ENCODE results near the gene KCNK16. TPM values are rescaled to one million over a fixed set of nuclear protein-coding genes. Genes with fewer than 3 reads are reported as not detected.

The KCNK16 gene
- not detected for total RNA-seq

DNA sequence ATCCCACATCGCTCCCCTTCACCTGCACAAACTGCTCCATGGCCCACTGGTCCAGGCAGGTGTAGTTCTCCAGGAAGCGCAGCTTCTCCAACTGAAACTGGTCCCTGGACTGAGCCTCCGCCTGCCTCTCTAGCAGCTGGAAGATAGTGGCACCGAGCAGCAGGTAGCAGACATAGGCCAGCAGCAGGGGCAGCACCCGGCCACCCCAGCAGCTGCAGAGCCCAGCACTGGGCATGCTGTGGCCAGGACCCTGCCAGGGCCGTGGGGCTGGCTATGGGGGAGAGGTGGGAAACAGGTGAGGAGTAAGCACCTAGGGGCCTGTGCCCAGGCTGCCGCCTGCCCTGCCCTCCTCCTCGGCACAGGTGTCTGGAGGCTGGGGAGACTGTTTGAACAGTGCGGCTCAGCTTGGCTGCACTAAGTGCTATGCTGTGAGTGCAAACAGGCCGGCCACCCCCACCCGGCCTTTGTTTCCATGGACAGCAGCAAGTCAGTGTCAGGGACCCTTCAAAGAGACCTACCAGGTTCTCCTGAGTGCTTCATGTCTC is at the start of gene KCNK16:
Gene KCNK16 (minus strand): TSS at position 397 of the 545 bp plus-strand sequence. CDS start 162 bp downstream, at position 235.
- DNase-seq (ENCODE audit: low spot score) (no peak), ATAC-seq (peak in 1 of 2 donors; percentile 45)
- peaks cover 0 to 3% of the 10 kb centered on the region in 2 donors for H3K4me1 Mint-ChIP-seq (ENCODE audit: low read depth in 2 of 2)
- no peaks in the 10 kb centered on the region for H3K9me3 Mint-ChIP-seq
- H3K36me3 Mint-ChIP-seq, result no peaks in the 10 kb centered on the region
- no peak within 1 kb of the TSS for H3K4me3 Mint-ChIP-seq
- no peak within 1 kb of the TSS for H3K27ac Mint-ChIP-seq
- peaks cover 6 to 7% of the 10 kb centered on the region in 2 donors for H3K27me3 Mint-ChIP-seq

- no peaks in the 10 kb centered on the region for H3K4me1 Mint-ChIP-seq (ENCODE audit: low read depth in 2 of 2)
- H3K27ac Mint-ChIP-seq, result no peak overlapping the region
- DNase-seq (ENCODE audit: low spot score) (no peak), ATAC-seq (no peak)
- H3K9me3 Mint-ChIP-seq, result no peaks in the 10 kb centered on the region
- H3K4me3 Mint-ChIP-seq, result no peak overlapping the region
- H3K27me3 Mint-ChIP-seq, result peaks cover 14 to 40% of the 10 kb centered on the region in 2 donors
- no peaks in the 10 kb centered on the region for H3K36me3 Mint-ChIP-seq
Observed at GRCh38 chr6:39370390-39370789, 47.9 kb upstream of the KCNK16 start.

DNA sequence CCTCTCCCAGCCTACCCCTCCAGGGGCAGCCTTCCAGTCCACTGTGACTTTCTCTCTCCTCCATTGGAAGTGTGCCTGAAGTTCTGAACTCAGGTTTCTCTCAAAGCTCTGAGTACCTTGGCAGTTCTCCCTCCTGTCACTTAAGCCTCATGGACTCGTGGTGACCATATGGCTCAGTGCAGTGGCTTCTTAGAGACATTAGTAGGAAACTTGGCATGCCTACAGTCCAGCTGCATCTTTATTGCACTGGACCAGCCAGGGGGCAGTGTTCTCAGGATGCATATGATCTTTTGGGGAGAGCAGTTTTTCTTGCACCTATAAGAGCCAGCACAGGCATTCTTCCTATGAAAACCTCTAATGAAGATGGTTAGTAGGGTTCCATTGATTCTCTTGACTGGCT is 47.5 kb upstream of the KCNK16 start:
- H3K27ac Mint-ChIP-seq, result no peak overlapping the region
- DNase-seq (ENCODE audit: low spot score), result no peak
- H3K4me1 Mint-ChIP-seq (ENCODE audit: low read depth in 2 of 2), result no peaks in the 10 kb centered on the region
- H3K4me3 Mint-ChIP-seq, result no peak overlapping the region
- no peak for ATAC-seq
- H3K27me3 Mint-ChIP-seq, result peaks cover 13 to 36% of the 10 kb centered on the region in 2 donors
- no peaks in the 10 kb centered on the region for H3K36me3 Mint-ChIP-seq
- no peaks in the 10 kb centered on the region for H3K9me3 Mint-ChIP-seq

DNA sequence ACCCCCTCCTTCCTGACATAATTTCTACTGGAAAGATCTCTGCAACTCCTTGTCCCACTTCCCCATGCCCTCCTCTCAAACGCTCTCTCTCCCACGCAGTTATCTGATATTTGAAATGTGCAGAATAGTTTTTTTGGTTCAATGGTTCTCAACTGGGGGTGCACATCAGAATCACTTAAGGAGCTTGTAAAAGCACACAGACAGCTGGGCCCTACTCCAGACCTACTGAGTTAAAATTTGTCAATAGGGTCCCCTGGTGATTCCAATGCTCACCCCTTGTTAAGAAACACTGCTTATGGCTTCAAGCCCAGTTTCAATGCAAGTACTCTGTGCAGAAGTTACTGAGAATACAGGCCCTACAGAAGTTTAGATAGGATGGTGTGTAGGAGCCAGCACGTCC is 45.2 kb upstream of the KCNK16 start:
- peaks cover 14% of the 10 kb centered on the region in 2 donors for H3K27me3 Mint-ChIP-seq
- no peak overlapping the region for H3K27ac Mint-ChIP-seq
- H3K4me1 Mint-ChIP-seq (ENCODE audit: low read depth in 2 of 2), result no peaks in the 10 kb centered on the region
- no peak overlapping the region for H3K4me3 Mint-ChIP-seq
- ATAC-seq (no peak), DNase-seq (ENCODE audit: low spot score) (no peak)
- no peaks in the 10 kb centered on the region for H3K36me3 Mint-ChIP-seq
- H3K9me3 Mint-ChIP-seq, result no peaks in the 10 kb centered on the region

DNA sequence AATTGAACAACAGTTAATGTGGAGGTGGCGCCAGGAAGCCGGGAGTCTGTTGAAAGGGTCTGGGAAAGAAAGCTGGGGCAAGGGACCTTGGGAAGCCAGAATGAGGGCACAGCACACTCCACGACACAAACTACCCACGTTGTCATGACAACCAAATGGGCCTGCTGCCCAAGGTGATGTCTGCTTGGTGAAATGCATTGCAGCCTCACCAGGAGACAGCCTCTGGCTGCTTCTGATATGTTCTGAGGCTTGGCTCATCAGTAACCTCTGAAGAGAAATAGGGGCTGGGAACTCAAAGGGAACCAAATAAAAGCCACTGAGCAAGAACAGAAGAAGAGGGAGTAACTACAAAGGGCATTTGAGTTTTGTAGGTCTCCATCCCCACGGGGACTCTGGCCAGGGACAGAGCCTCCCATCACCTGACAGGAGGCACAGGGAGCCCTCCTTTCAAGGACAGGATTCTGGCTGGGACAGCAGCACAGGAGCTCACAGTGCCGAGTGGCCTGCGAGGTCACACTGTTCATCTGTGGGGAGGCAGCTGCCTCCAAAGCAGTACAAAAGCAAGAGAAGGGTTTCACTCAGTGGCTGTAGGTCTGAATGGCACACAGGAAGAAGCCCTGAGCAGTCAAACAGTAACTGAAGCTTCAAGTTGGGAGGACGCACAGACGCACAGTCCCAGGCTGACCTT is 44.6 kb upstream of the KCNK16 start:
- ATAC-seq (no peak), DNase-seq (ENCODE audit: low spot score) (no peak)
- no peak overlapping the region for H3K4me3 Mint-ChIP-seq
- no peaks in the 10 kb centered on the region for H3K9me3 Mint-ChIP-seq
- no peaks in the 10 kb centered on the region for H3K36me3 Mint-ChIP-seq
- no peaks in the 10 kb centered on the region for H3K4me1 Mint-ChIP-seq (ENCODE audit: low read depth in 2 of 2)
- no peak overlapping the region for H3K27ac Mint-ChIP-seq
- H3K27me3 Mint-ChIP-seq, result peaks cover 13 to 14% of the 10 kb centered on the region in 2 donors

DNA sequence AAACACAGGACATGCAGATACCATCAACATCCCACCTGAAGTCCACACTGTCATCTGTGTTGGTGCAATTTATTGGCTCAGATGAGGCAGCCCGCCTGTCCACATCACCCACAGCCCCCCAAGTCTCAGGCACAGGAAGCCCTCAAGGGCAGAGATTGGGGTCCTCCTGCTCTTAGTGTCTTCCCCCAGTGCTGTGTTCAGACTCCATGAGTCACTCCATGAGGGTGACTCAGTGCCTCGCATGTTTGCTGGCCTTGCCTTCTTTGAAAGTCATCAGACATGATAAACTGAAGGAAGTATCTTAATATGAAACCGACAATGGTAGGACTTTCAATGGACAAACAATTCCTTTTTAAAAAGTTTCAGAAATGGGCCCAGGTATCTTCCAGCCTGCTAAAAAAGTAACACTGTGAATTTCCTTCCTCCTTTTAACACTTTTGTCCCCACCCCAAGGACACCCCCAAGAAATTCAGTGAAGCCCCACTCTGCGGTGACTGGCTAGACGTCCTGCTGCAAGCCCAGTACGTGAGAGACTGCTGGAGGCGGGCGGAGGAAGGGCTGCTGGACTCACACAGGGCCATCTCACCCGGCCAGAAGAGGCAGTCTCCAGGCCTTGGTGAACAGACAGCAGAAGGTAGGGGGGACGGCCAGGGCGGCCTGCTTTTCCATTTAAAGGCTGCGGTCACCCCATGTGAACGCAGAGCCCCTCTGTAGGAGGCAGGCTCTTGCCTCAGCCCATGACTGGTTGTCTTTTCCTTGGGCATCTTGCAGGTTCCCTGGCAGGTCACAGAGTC is 43.0 kb upstream of the KCNK16 start:
- Mint-ChIP-seq H3K9me3 (no peaks in the 10 kb centered on the region), H3K27me3 (peaks cover 9 to 14% of the 10 kb centered on the region in 2 donors), H3K4me1 (ENCODE audit: low read depth in 2 of 2) (peaks cover 0 to 2% of the 10 kb centered on the region in 2 donors), H3K27ac (no peak overlapping the region), H3K36me3 (no peaks in the 10 kb centered on the region), H3K4me3 (no peak overlapping the region)
- DNase-seq (ENCODE audit: low spot score) (no peak), ATAC-seq (no peak)

GRCh38 chr6:39363280-39363679 is 40.8 kb upstream of the KCNK16 start:
- Mint-ChIP-seq H3K27ac (no peak overlapping the region), H3K36me3 (no peaks in the 10 kb centered on the region), H3K9me3 (no peaks in the 10 kb centered on the region), H3K4me1 (ENCODE audit: low read depth in 2 of 2) (peaks cover 0 to 2% of the 10 kb centered on the region in 2 donors), H3K27me3 (peaks cover 6 to 7% of the 10 kb centered on the region in 2 donors), H3K4me3 (no peak overlapping the region)
- ATAC-seq (no peak), DNase-seq (ENCODE audit: low spot score) (no peak)

DNA sequence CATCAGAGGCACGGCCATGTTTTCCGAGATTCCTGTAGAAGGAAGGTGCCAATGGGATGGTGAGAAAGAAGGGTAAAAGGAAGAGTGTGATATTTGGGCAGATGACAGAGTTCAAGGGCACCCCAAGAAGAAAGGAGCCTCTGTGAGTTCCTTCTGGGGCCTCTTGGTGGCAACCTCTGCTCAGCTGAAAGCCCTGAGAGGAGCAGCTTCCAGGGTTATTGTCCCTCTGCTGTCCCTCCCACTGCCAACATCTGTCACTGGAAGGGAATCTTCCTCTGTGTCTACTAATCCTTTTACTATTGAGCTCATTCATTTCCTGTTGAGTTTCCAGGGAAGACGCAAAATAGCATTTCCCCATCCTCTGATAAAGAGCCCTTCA is 40.0 kb upstream of the KCNK16 start:
- ATAC-seq, result no peak
- Mint-ChIP-seq H3K4me3 (no peak overlapping the region), H3K27me3 (peaks cover 6 to 7% of the 10 kb centered on the region in 2 donors)

DNA sequence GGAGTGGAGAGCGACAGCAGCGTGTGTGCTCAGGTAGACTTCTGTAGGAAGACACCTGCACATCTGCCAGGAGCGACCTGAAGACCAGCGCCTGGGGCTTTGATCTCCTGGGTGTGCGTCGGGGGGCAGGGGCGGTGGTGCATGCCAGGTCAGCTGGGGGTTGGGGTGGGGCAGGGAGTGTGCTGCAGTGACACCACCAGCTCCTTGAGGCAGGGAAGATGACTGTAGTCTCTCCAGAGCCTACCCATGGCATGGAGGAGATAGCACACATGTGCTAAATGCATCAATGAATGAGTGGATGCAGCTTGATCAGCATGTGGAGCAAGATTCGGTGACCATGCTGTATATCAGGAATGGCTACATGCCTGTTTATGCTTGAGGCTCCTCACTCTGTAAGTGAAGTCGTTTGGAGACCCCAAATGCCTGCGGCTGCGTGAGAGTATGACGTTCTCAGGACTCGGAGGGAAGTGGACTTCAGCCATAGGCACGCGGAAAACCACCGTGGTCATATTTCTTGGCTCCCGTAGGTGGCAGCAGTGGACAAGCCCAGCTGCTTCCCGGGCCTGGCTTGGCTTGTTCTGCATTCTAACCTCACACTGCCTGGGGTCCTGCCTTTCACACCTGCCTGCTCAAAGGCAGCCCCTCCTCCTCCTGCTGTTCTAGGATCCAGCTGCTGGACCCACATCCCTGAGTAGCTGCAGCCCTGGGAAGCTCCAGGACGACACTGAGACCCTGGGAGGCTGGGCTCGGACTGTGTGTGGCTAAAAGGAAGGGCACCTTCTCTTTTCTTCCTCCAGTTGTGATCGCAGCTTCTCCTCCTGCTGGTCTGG is 39.4 kb upstream of the KCNK16 start:
- DNase-seq (ENCODE audit: low spot score) (no peak), ATAC-seq (peak; percentile 62 to 66)
- no peaks in the 10 kb centered on the region for H3K36me3 Mint-ChIP-seq
- H3K27ac Mint-ChIP-seq, result no peak overlapping the region
- H3K9me3 Mint-ChIP-seq, result no peaks in the 10 kb centered on the region
- peaks cover 0 to 2% of the 10 kb centered on the region in 2 donors for H3K4me1 Mint-ChIP-seq (ENCODE audit: low read depth in 2 of 2)
- H3K4me3 Mint-ChIP-seq, result no peak overlapping the region
- peaks cover 6 to 7% of the 10 kb centered on the region in 2 donors for H3K27me3 Mint-ChIP-seq

More for the DNA sequence above, 40.0 kb upstream of the KCNK16 start:
- no peak for DNase-seq (ENCODE audit: low spot score)
- peaks cover 0 to 2% of the 10 kb centered on the region in 2 donors for H3K4me1 Mint-ChIP-seq (ENCODE audit: low read depth in 2 of 2)
- H3K9me3 Mint-ChIP-seq, result no peaks in the 10 kb centered on the region
- H3K36me3 Mint-ChIP-seq, result no peaks in the 10 kb centered on the region
- H3K27ac Mint-ChIP-seq, result no peak overlapping the region

GRCh38 chr6:39360378-39360777 is 37.9 kb upstream of the KCNK16 start:
- Mint-ChIP-seq H3K36me3 (no peaks in the 10 kb centered on the region), H3K27ac (no peak overlapping the region), H3K4me1 (ENCODE audit: low read depth in 2 of 2) (peaks cover 0 to 2% of the 10 kb centered on the region in 2 donors), H3K27me3 (peaks cover 0 to 6% of the 10 kb centered on the region in 2 donors), H3K9me3 (no peaks in the 10 kb centered on the region), H3K4me3 (no peak overlapping the region)
- DNase-seq (ENCODE audit: low spot score) (no peak), ATAC-seq (no peak)

DNA sequence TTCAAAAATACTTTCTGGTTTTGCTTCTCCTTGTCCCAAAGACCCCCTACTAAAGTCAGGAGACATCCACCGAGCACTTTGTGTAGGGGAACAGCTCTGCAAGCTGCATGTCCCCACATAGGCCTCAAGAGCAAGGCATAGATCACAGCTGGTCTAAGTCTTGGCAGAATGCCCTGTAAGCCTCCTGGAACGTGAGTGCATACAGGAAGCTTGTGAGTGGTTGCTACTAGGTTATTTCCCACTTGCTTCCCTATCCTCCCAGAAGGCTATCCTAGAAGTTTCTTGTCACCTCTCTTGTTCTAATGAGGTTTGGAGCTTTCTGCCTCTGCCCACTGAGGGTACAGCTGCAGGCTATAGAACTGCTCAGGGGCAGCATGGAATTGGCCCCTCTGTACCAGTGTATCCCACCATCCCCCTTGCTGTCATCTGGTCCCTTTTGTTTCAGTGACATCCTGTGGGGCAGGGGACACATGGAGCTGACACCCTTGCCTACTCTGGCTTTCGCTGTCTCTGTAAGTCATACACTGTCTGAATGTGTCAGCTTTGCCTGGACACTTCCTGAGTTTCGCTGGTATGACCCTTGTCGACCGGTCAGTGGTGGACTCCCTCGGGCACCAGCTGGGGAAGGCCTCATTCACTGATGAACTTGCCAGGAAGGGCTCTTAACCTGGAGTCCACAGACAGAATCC is 35.6 kb upstream of the KCNK16 start:
- H3K9me3 Mint-ChIP-seq, result no peaks in the 10 kb centered on the region
- H3K4me1 Mint-ChIP-seq (ENCODE audit: low read depth in 2 of 2), result peaks cover 0 to 2% of the 10 kb centered on the region in 2 donors
- H3K36me3 Mint-ChIP-seq, result no peaks in the 10 kb centered on the region
- no peak overlapping the region for H3K27ac Mint-ChIP-seq
- DNase-seq (ENCODE audit: low spot score) (no peak), ATAC-seq (peak in 1 of 2 donors; percentile 29)
- H3K27me3 Mint-ChIP-seq, result peaks cover 2 to 4% of the 10 kb centered on the region in 2 donors
- H3K4me3 Mint-ChIP-seq, result no peak overlapping the region

- no peaks in the 10 kb centered on the region for H3K4me1 Mint-ChIP-seq (ENCODE audit: low read depth in 2 of 2)
- H3K27ac Mint-ChIP-seq, result no peak overlapping the region
- no peaks in the 10 kb centered on the region for H3K36me3 Mint-ChIP-seq
- no peak overlapping the region for H3K4me3 Mint-ChIP-seq
- peaks cover 0 to 5% of the 10 kb centered on the region in 2 donors for H3K27me3 Mint-ChIP-seq
- DNase-seq (ENCODE audit: low spot score) (no peak), ATAC-seq (no peak)
- H3K9me3 Mint-ChIP-seq, result no peaks in the 10 kb centered on the region
Observed at GRCh38 chr6:39353698-39354315, 31.3 kb upstream of the KCNK16 start.
